ENCODE results near the gene EMILIN2. TPM values are rescaled to one million over a fixed set of nuclear protein-coding genes. Genes with fewer than 3 reads are reported as not detected.

Gene EMILIN2
- total and polyA plus RNA-seq, 8 donors = 2.0 to 120 (median 5.7) TPM

DNA sequence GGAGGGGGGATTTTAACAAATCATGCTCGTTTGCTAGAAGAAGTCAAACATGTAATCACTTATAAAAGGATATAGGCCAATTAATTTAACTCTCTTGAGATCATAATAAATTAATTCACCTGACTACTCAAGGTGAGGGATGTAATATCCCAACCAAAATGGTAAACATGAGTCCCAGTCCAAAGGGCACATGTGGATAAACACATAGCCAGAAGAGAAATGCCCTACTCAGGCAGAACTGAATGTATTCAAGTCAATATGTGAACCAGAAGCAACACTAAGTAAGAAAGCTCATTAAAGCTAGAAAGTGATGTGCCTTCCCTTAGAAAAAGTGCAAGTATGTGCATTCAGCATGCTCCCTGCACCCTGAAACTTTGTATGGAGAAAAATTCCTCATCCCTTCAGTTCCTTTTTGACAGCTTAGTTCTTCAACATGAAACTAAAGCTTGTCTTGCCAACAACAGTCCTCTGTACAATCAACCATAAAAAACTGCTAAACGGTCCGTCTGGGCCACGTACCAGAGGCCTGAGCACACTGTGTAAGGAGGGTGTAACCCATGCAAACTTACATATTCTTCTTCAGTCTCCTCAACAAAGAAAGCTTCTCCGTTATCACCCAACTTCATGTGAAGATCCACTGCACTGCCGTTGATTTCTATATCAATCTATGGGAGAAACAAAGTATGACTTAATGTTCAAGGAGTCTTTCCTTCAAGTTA lies 107.3 kb downstream of the EMILIN2 start:
- H3K36me3 ChIP-seq = peaks cover 14 to 70% (median 68%) of the 10 kb centered on the region in 4 donors
- no peaks in the 10 kb centered on the region for H3K9me3 ChIP-seq
- intact Hi-C loops (cut with DNase I; ENCODE audit: low total_unique reads) = no loop called here
- no peak for DNase-seq
- H3K27me3 ChIP-seq = no peaks in the 10 kb centered on the region
- H3K4me3 ChIP-seq = no peak overlapping the region
- TF ChIP-seq CTCF (IDR thresholded peaks at IDR 0.05) (no peak), POLR2A (IDR thresholded peaks at IDR 0.05) (no peak), POLR2AphosphoS5 (IDR thresholded peaks at IDR 0.05) (no peak), EP300 (IDR thresholded peaks at IDR 0.05) (no peak)
- peaks cover 8 to 40% (median 17%) of the 10 kb centered on the region in 4 donors for H3K4me1 ChIP-seq
- H3K27ac ChIP-seq = no peak overlapping the region
- WGBS, 5 donors = 76 to 90% (median 84%) methylated on average over 6 of the region's 6 CpGs

DNA sequence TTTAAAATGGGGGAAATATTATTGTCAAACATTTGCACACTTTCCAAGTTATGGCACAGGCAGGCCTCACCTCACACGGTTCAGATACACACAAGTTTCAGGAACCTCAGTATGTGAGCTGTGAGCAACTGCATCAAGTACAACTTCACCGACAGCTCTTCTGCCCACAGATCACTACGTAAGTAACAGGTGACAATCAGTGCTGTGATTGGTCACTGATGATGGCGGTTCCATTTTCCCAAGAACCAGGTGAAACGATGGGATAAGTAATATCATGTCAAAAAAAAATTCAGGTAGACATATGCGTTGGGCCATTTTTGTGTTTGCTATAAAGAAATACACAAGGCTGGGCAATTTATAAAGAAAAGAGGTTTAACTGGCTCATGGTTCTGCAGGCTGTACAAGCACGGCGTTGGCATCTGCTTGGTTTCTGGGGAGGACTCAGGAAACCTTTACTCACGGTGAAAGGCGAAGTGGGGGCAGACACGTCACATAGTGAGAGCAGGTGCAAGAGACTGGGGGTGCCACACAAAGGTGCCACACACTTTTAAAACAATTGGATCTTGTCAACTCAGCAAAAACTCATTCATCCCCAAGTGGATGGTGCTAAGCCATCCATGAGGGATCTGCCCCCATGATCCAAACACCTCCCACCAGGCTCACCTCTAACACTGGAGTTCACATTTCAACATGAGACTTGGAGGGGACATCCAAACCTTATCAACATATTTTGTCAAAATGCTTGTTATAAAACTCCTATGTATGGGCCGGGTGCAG lies 108.3 kb downstream of the EMILIN2 start:
- H3K4me1 ChIP-seq = peaks cover 15 to 49% (median 26%) of the 10 kb centered on the region in 4 donors
- H3K4me3 ChIP-seq = no peak overlapping the region
- intact Hi-C loops (cut with DNase I; ENCODE audit: low total_unique reads) = no loop called here
- TF ChIP-seq POLR2A (IDR thresholded peaks at IDR 0.05) (no peak), EP300 (IDR thresholded peaks at IDR 0.05) (no peak), CTCF (IDR thresholded peaks at IDR 0.05) (no peak)
- H3K27ac ChIP-seq = no peak overlapping the region
- no peaks in the 10 kb centered on the region for H3K27me3 ChIP-seq
- peaks cover 14 to 62% (median 61%) of the 10 kb centered on the region in 4 donors for H3K36me3 ChIP-seq
- H3K9me3 ChIP-seq = no peaks in the 10 kb centered on the region
- 89 to 99% (median 97%) methylated on average over 12 of the region's 12 CpGs for whole genome bisulfite sequencing, 5 donors
- no peak for DNase-seq

DNA sequence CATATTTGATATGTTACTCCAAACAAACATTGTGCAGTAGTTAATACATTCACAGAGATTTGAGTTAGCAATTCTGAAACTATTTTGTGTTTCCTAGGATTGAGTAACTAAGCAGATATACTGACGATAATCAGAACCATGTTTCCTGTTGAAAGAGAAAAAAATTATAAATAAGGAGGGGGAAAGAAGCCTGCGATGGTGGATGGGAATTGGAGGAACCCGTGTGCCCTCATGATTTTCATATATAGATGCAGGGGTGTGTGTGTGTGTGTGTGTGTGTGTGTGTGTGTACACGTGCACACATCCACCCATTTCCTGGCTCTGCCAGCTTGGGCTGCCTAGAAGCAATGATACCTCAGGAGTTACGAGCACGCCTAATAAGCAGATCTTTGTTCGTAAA lies 109.2 kb downstream of the EMILIN2 start:
- no peak for TF ChIP-seq POLR2AphosphoS5 (IDR thresholded peaks at IDR 0.05)
- TF ChIP-seq POLR2A (IDR thresholded peaks at IDR 0.05) = no peak
- no peak for TF ChIP-seq EP300 (IDR thresholded peaks at IDR 0.05)
- TF ChIP-seq CTCF (IDR thresholded peaks at IDR 0.05) = no peak
- intact Hi-C loops (cut with DNase I; ENCODE audit: low total_unique reads) = no loop called here
- no peak for DNase-seq
- peak overlapping the region in 1 of 5 donors; percentile 4 for H3K27ac ChIP-seq
- H3K36me3 ChIP-seq = peaks cover 6 to 52% (median 51%) of the 10 kb centered on the region in 4 donors
- H3K4me1 ChIP-seq = peaks cover 22 to 59% (median 35%) of the 10 kb centered on the region in 4 donors
- H3K27me3 ChIP-seq = no peaks in the 10 kb centered on the region
- H3K9me3 ChIP-seq = no peaks in the 10 kb centered on the region
- WGBS, 5 donors = 67 to 84% (median 79%) methylated on average over 7 of the region's 7 CpGs
- no peak overlapping the region for H3K4me3 ChIP-seq

GRCh38 chr18:2958819-2959298 lies 112.1 kb downstream of the EMILIN2 start:
- H3K36me3 ChIP-seq = peaks cover 0 to 24% (median 23%) of the 10 kb centered on the region in 4 donors
- DNase-seq = no peak
- no peak overlapping the region for H3K4me3 ChIP-seq
- H3K27me3 ChIP-seq = no peaks in the 10 kb centered on the region
- no peaks in the 10 kb centered on the region for H3K9me3 ChIP-seq
- no peak for TF ChIP-seq POLR2A (IDR thresholded peaks at IDR 0.05)
- TF ChIP-seq CTCF (IDR thresholded peaks at IDR 0.05) = no peak
- peak in 2 of 3 donors; percentile 5 to 15 for TF ChIP-seq POLR2AphosphoS5 (IDR thresholded peaks at IDR 0.05)
- H3K4me1 ChIP-seq = peaks cover 33 to 86% (median 46%) of the 10 kb centered on the region in 4 donors
- intact Hi-C loops (cut with DNase I; ENCODE audit: low total_unique reads) = no loop called here
- peak overlapping the region in 4 of 5 donors; percentile 54 to 84 (median 66) for H3K27ac ChIP-seq
